Measurements from ENCODE around the gene NTPCR.

The NTPCR gene

DNA sequence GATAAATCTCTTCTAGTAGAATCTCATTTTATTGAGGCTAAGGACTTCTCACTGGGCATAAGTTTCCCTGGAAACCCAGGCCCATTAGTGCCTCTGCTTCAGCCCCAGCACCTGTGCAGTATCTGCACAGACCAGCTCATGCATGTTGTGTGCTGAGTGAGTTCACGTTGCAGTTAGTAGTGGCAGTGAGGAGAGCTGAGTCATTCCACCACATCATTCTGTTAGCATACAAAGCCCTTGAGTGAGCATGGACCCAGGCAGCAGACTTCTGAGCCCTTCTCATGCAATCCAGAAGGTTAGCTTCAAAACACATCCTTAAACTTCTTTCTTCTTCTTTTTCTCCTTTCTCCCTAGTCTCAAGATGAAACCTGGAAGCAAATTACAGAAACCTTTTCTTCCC is 45.8 kb upstream of the NTPCR start:
- DNase-seq: no peak
- no peak for TF ChIP-seq CTCF (IDR thresholded peaks at IDR 0.05; ENCODE audit: low read depth, low read length)
- no peaks in the 10 kb centered on the region for H3K27me3 ChIP-seq (ENCODE audit: insufficient read depth, low read depth, severe bottlenecking)
- H3K27ac ChIP-seq: no peak overlapping the region
- no peak overlapping the region for H3K4me3 ChIP-seq (ENCODE audit: low read depth, low read length)
- H3K36me3 ChIP-seq: no peaks in the 10 kb centered on the region
- H3K9me3 ChIP-seq (ENCODE audit: severe bottlenecking): no peaks in the 10 kb centered on the region

GRCh38 chr1:232905331-232906034 is 44.9 kb upstream of the NTPCR start:
- Histone ChIP-seq H3K4me3 (ENCODE audit: low read depth, low read length) (no peak overlapping the region), H3K9me3 (ENCODE audit: severe bottlenecking) (no peaks in the 10 kb centered on the region), H3K27me3 (ENCODE audit: insufficient read depth, low read depth, severe bottlenecking) (no peaks in the 10 kb centered on the region), H3K36me3 (no peaks in the 10 kb centered on the region), H3K27ac (no peak overlapping the region)
- no peak for DNase-seq
- no peak for TF ChIP-seq CTCF (IDR thresholded peaks at IDR 0.05; ENCODE audit: low read depth, low read length)

- no peak for TF ChIP-seq CTCF (IDR thresholded peaks at IDR 0.05; ENCODE audit: low read depth, low read length)
- no peaks in the 10 kb centered on the region for H3K36me3 ChIP-seq
- no peak for DNase-seq
- H3K4me3 ChIP-seq (ENCODE audit: low read depth, low read length): no peak overlapping the region
- H3K27ac ChIP-seq: no peak overlapping the region
- no peaks in the 10 kb centered on the region for H3K27me3 ChIP-seq (ENCODE audit: insufficient read depth, low read depth, severe bottlenecking)
- no peaks in the 10 kb centered on the region for H3K9me3 ChIP-seq (ENCODE audit: severe bottlenecking)
Observed at GRCh38 chr1:232906441-232906840, 44.0 kb upstream of the NTPCR start.

GRCh38 chr1:232908831-232909230 is 41.6 kb upstream of the NTPCR start:
- TF ChIP-seq CTCF (IDR thresholded peaks at IDR 0.05; ENCODE audit: low read depth, low read length): no peak
- H3K9me3 ChIP-seq (ENCODE audit: severe bottlenecking): no peaks in the 10 kb centered on the region
- no peak overlapping the region for H3K27ac ChIP-seq
- no peaks in the 10 kb centered on the region for H3K36me3 ChIP-seq
- no peak overlapping the region for H3K4me3 ChIP-seq (ENCODE audit: low read depth, low read length)
- no peak for DNase-seq
- H3K27me3 ChIP-seq (ENCODE audit: insufficient read depth, low read depth, severe bottlenecking): no peaks in the 10 kb centered on the region

- no peak for TF ChIP-seq CTCF (IDR thresholded peaks at IDR 0.05; ENCODE audit: low read depth, low read length)
Observed at GRCh38 chr1:232909752-232910151, 40.7 kb upstream of the NTPCR start.

GRCh38 chr1:232911027-232911599 is 39.3 kb upstream of the NTPCR start:
- Histone ChIP-seq H3K27me3 (ENCODE audit: insufficient read depth, low read depth, severe bottlenecking) (no peaks in the 10 kb centered on the region), H3K4me3 (ENCODE audit: low read depth, low read length) (no peak overlapping the region), H3K9me3 (ENCODE audit: severe bottlenecking) (no peaks in the 10 kb centered on the region), H3K27ac (no peak overlapping the region), H3K36me3 (no peaks in the 10 kb centered on the region)
- TF ChIP-seq CTCF (IDR thresholded peaks at IDR 0.05; ENCODE audit: low read depth, low read length): no peak
- no peak for DNase-seq

More at GRCh38 chr1:232909752-232910151, 40.7 kb upstream of the NTPCR start:
- Histone ChIP-seq H3K27me3 (ENCODE audit: insufficient read depth, low read depth, severe bottlenecking) (no peaks in the 10 kb centered on the region), H3K4me3 (ENCODE audit: low read depth, low read length) (no peak overlapping the region), H3K36me3 (no peaks in the 10 kb centered on the region), H3K27ac (no peak overlapping the region), H3K9me3 (ENCODE audit: severe bottlenecking) (no peaks in the 10 kb centered on the region)
- no peak for DNase-seq

All from WERI-Rb-1 (cell line).